ENCODE measurements around the gene GPC4. TPM values are rescaled to one million over a fixed set of nuclear protein-coding genes. Genes with fewer than 3 reads are reported as not detected.
A peak's percentile ranks its signal among the peaks of the same experiment; 100 is the strongest.
"Not testable (repeated sequence)": the region's sequence is repeated elsewhere in the genome, so short reads cannot be mapped to it uniquely, and the experiment has no call there.

GPC4 gene
- total RNA-seq, 1 experiment from 2014 or later, result not detected

- Histone ChIP-seq H3K4me2 (ENCODE audit: low read depth, low read length, poor library complexity, severe bottlenecking) (no peak overlapping the region), H3K36me3 (ENCODE audit: insufficient read depth, low read length) (no peaks in the 10 kb centered on the region), H3K4me1 (ENCODE audit: low read length) (no peaks in the 10 kb centered on the region), H3K27ac (ENCODE audit: low read length) (no peak overlapping the region), H4K20me1 (ENCODE audit: insufficient read depth, low read depth, low read length) (no peaks in the 10 kb centered on the region), H2AFZ (ENCODE audit: low read length) (no peak overlapping the region), H3K27me3 (ENCODE audit: low read length) (no peaks in the 10 kb centered on the region), H3K9me2 (replicated peaks; ENCODE audit: insufficient read depth, low read length) (no peaks in the 10 kb centered on the region), H3K9ac (ENCODE audit: low read length) (no peak overlapping the region), H3K9me3 (ENCODE audit: low read length) (no peaks in the 10 kb centered on the region), H3K79me2 (ENCODE audit: low read length) (no peaks in the 10 kb centered on the region), H3K4me3 (ENCODE audit: low read length) (no peak overlapping the region)
- DNase-seq, result no peak
These were observed 89.9 kb downstream of the GPC4 start for GRCh38 chrX:133325422-133325821.

GRCh38 chrX:133323431-133323830 is 91.9 kb downstream of the GPC4 start:
- Histone ChIP-seq H2AFZ (ENCODE audit: low read length) (no peak overlapping the region), H3K4me1 (ENCODE audit: low read length) (no peaks in the 10 kb centered on the region), H3K36me3 (ENCODE audit: insufficient read depth, low read length) (no peaks in the 10 kb centered on the region), H3K79me2 (ENCODE audit: low read length) (no peaks in the 10 kb centered on the region), H3K9ac (ENCODE audit: low read length) (no peak overlapping the region), H3K9me2 (replicated peaks; ENCODE audit: insufficient read depth, low read length) (no peaks in the 10 kb centered on the region), H4K20me1 (ENCODE audit: insufficient read depth, low read depth, low read length) (no peaks in the 10 kb centered on the region), H3K4me2 (ENCODE audit: low read depth, low read length, poor library complexity, severe bottlenecking) (no peak overlapping the region), H3K4me3 (ENCODE audit: low read length) (no peak overlapping the region), H3K27ac (ENCODE audit: low read length) (no peak overlapping the region), H3K27me3 (ENCODE audit: low read length) (no peaks in the 10 kb centered on the region), H3K9me3 (ENCODE audit: low read length) (no peaks in the 10 kb centered on the region)
- peak; percentile 25 for DNase-seq

GRCh38 chrX:133322269-133322668 is 93.0 kb downstream of the GPC4 start:
- not testable (repeated sequence) for DNase-seq; H3K4me2 ChIP-seq (ENCODE audit: low read depth, low read length, poor library complexity, severe bottlenecking); H3K9me3 ChIP-seq (ENCODE audit: low read length); H3K27ac ChIP-seq (ENCODE audit: low read length); H3K9me2 ChIP-seq (replicated peaks; ENCODE audit: insufficient read depth, low read length); H3K4me3 ChIP-seq (ENCODE audit: low read length); H3K9ac ChIP-seq (ENCODE audit: low read length); H2AFZ ChIP-seq (ENCODE audit: low read length); H3K4me1 ChIP-seq (ENCODE audit: low read length); H3K27me3 ChIP-seq (ENCODE audit: low read length); H3K79me2 ChIP-seq (ENCODE audit: low read length); H3K36me3 ChIP-seq (ENCODE audit: insufficient read depth, low read length); H4K20me1 ChIP-seq (ENCODE audit: insufficient read depth, low read depth, low read length)

- Histone ChIP-seq H3K36me3 (ENCODE audit: insufficient read depth, low read length) (no peaks in the 10 kb centered on the region), H3K4me1 (ENCODE audit: low read length) (no peaks in the 10 kb centered on the region), H3K27ac (ENCODE audit: low read length) (no peak overlapping the region), H3K79me2 (ENCODE audit: low read length) (no peaks in the 10 kb centered on the region), H3K4me3 (ENCODE audit: low read length) (no peak overlapping the region), H3K27me3 (ENCODE audit: low read length) (no peaks in the 10 kb centered on the region), H3K9ac (ENCODE audit: low read length) (no peak overlapping the region), H2AFZ (ENCODE audit: low read length) (no peak overlapping the region), H3K9me3 (ENCODE audit: low read length) (no peaks in the 10 kb centered on the region), H3K4me2 (ENCODE audit: low read depth, low read length, poor library complexity, severe bottlenecking) (no peak overlapping the region), H4K20me1 (ENCODE audit: insufficient read depth, low read depth, low read length) (no peaks in the 10 kb centered on the region), H3K9me2 (replicated peaks; ENCODE audit: insufficient read depth, low read length) (no peaks in the 10 kb centered on the region)
- no peak for DNase-seq
These were observed 93.8 kb downstream of the GPC4 start for GRCh38 chrX:133321451-133321850.

- Histone ChIP-seq H3K36me3 (ENCODE audit: insufficient read depth, low read length) (no peaks in the 10 kb centered on the region), H3K9me2 (replicated peaks; ENCODE audit: insufficient read depth, low read length) (no peaks in the 10 kb centered on the region), H3K79me2 (ENCODE audit: low read length) (no peaks in the 10 kb centered on the region), H3K27ac (ENCODE audit: low read length) (no peak overlapping the region), H3K9ac (ENCODE audit: low read length) (no peak overlapping the region), H3K4me2 (ENCODE audit: low read depth, low read length, poor library complexity, severe bottlenecking) (no peak overlapping the region), H3K4me3 (ENCODE audit: low read length) (no peak overlapping the region), H4K20me1 (ENCODE audit: insufficient read depth, low read depth, low read length) (no peaks in the 10 kb centered on the region), H3K27me3 (ENCODE audit: low read length) (no peaks in the 10 kb centered on the region), H3K9me3 (ENCODE audit: low read length) (no peaks in the 10 kb centered on the region), H2AFZ (ENCODE audit: low read length) (no peak overlapping the region), H3K4me1 (ENCODE audit: low read length) (no peaks in the 10 kb centered on the region)
- no peak for DNase-seq
These were observed 101.0 kb downstream of the GPC4 start for GRCh38 chrX:133314281-133314680.

- H3K9me3 ChIP-seq (ENCODE audit: low read length), result no peaks in the 10 kb centered on the region
- H3K4me2 ChIP-seq (ENCODE audit: low read depth, low read length, poor library complexity, severe bottlenecking), result no peak overlapping the region
- H3K27ac ChIP-seq (ENCODE audit: low read length), result no peak overlapping the region
- H3K79me2 ChIP-seq (ENCODE audit: low read length), result no peaks in the 10 kb centered on the region
- H4K20me1 ChIP-seq (ENCODE audit: insufficient read depth, low read depth, low read length), result no peaks in the 10 kb centered on the region
- no peak overlapping the region for H3K9ac ChIP-seq (ENCODE audit: low read length)
- no peak overlapping the region for H3K4me3 ChIP-seq (ENCODE audit: low read length)
- H3K36me3 ChIP-seq (ENCODE audit: insufficient read depth, low read length), result no peaks in the 10 kb centered on the region
- no peak overlapping the region for H2AFZ ChIP-seq (ENCODE audit: low read length)
- H3K4me1 ChIP-seq (ENCODE audit: low read length), result no peaks in the 10 kb centered on the region
- H3K9me2 ChIP-seq (replicated peaks; ENCODE audit: insufficient read depth, low read length), result no peaks in the 10 kb centered on the region
- no peak for DNase-seq
- no peaks in the 10 kb centered on the region for H3K27me3 ChIP-seq (ENCODE audit: low read length)
These were observed 106.8 kb downstream of the GPC4 start for GRCh38 chrX:133308499-133308897.

- Histone ChIP-seq H3K79me2 (ENCODE audit: low read length) (no peaks in the 10 kb centered on the region), H3K9me3 (ENCODE audit: low read length) (no peaks in the 10 kb centered on the region), H3K9me2 (replicated peaks; ENCODE audit: insufficient read depth, low read length) (no peaks in the 10 kb centered on the region), H3K4me1 (ENCODE audit: low read length) (no peaks in the 10 kb centered on the region), H3K27ac (ENCODE audit: low read length) (no peak overlapping the region), H3K9ac (ENCODE audit: low read length) (no peak overlapping the region), H3K4me2 (ENCODE audit: low read depth, low read length, poor library complexity, severe bottlenecking) (no peak overlapping the region), H3K4me3 (ENCODE audit: low read length) (no peak overlapping the region), H3K27me3 (ENCODE audit: low read length) (no peaks in the 10 kb centered on the region), H4K20me1 (ENCODE audit: insufficient read depth, low read depth, low read length) (no peaks in the 10 kb centered on the region), H3K36me3 (ENCODE audit: insufficient read depth, low read length) (no peaks in the 10 kb centered on the region), H2AFZ (ENCODE audit: low read length) (no peak overlapping the region)
- DNase-seq, result no peak
These were observed 107.4 kb downstream of the GPC4 start for GRCh38 chrX:133307637-133308498.

GRCh38 chrX:133307094-133307493 is 108.2 kb downstream of the GPC4 start:
- H2AFZ ChIP-seq (ENCODE audit: low read length), result no peak overlapping the region
- H3K27ac ChIP-seq (ENCODE audit: low read length), result no peak overlapping the region

More at GRCh38 chrX:133307094-133307493, 108.2 kb downstream of the GPC4 start:
- Histone ChIP-seq H4K20me1 (ENCODE audit: insufficient read depth, low read depth, low read length) (no peaks in the 10 kb centered on the region), H3K27me3 (ENCODE audit: low read length) (no peaks in the 10 kb centered on the region), H3K36me3 (ENCODE audit: insufficient read depth, low read length) (no peaks in the 10 kb centered on the region), H3K9me2 (replicated peaks; ENCODE audit: insufficient read depth, low read length) (no peaks in the 10 kb centered on the region), H3K9ac (ENCODE audit: low read length) (no peak overlapping the region), H3K4me3 (ENCODE audit: low read length) (no peak overlapping the region), H3K79me2 (ENCODE audit: low read length) (no peaks in the 10 kb centered on the region), H3K9me3 (ENCODE audit: low read length) (no peaks in the 10 kb centered on the region), H3K4me1 (ENCODE audit: low read length) (no peaks in the 10 kb centered on the region), H3K4me2 (ENCODE audit: low read depth, low read length, poor library complexity, severe bottlenecking) (no peak overlapping the region)
- DNase-seq, result no peak
